HepG2 (cell line): Measurements from ENCODE around the gene TUT4. TPM values are rescaled to one million over a fixed set of nuclear protein-coding genes. Genes with fewer than 3 reads are reported as not detected.

Experiments used
- ATAC-seq: fragments of 200-7000 bp; cut with Tn5 transposase; 3 replicates; pipeline ENCODE4 v1.9.1; 2020; ENCODE audit warnings: mild to moderate bottlenecking, moderate library complexity
- BruUV-seq: library from RNA; stranded (reverse); fragments of 400-500 nt; replicated peaks from 2 replicates; lab custom pipeline; 2021; lab: Mats Ljungman, UMichigan
- CTCF ChIA-PET: fragments of 300-600 bp; formaldehyde crosslinking; extraction: SDS; loops from one replicate; lab custom pipeline; 2021; ENCODE audit warnings: low total read pairs, inconsistent platforms, low intra/inter-chr PET ratio; lab: Yijun Ruan, JAX
- POLR2A ChIA-PET: fragments of 350-600 bp; sonication (Branson Sonifier 250); formaldehyde crosslinking; loops from one replicate; lab custom pipeline; 2020; ENCODE audit warnings: antibody characterized with exemption, inconsistent platforms; lab: Yijun Ruan, JAX
- DNase-seq: peaks from one replicate; pipeline ENCODE4 v3.0.0-alpha.2; 2015; ENCODE audit warnings: low spot score
- FAIRE-seq: peaks from 3 replicates; lab custom pipeline; 2011; peaks lifted over from hg19 to GRCh38; lab: Jason Lieb, UNC
- H2AFZ ChIP-seq: one replicate; pipeline ENCODE4 v1.6.1; 2011; ENCODE audit warnings: low read length, inconsistent platforms
- H3K27ac ChIP-seq: fragments of 300-600 bp; 3 replicates; pipeline ENCODE4 v1.8.0; 2011; ENCODE audit warnings: mixed run types, mild to moderate bottlenecking, mixed read lengths, low read length, inconsistent platforms; ENCODE audit not compliant: insufficient read depth; ENCODE audit errors: extremely low read length
- H3K27me3 ChIP-seq, 2 experiments: fragments of 200-600 bp in 1 of 2; 2 replicates in 1 of 2; 3 replicates in 1 of 2; pipeline versions ENCODE4 v1.6.0 to v1.8.0; 2011; ENCODE audit warnings: low read length in 2 of 2, mild to moderate bottlenecking in 2 of 2, moderate library complexity in 2 of 2, inconsistent platforms in 1 of 2; ENCODE audit not compliant: insufficient read depth in 2 of 2, control insufficient read depth in 1 of 2
- H3K36me3 ChIP-seq, 2 experiments: fragments of 200-600 bp in 1 of 2; replicated peaks in 1 of 2; 2 replicates in 1 of 2; 3 replicates in 1 of 2; pipeline versions ENCODE4 v1.5.1 to v1.8.0; 2011; ENCODE audit warnings: low read length in 2 of 2, inconsistent platforms in 1 of 2; ENCODE audit not compliant: insufficient read depth in 2 of 2, control insufficient read depth in 1 of 2
- H3K4me1 ChIP-seq: 2 replicates; pipeline ENCODE4 v1.5.1; 2012; ENCODE audit warnings: low read length, inconsistent platforms; ENCODE audit not compliant: insufficient read depth
- H3K4me2 ChIP-seq: 2 replicates; pipeline ENCODE4 v1.6.0; 2011; ENCODE audit warnings: low read depth, low read length, inconsistent platforms
- H3K4me3 ChIP-seq, 3 experiments: fragments of 200-600 bp in 1 of 3; sonication (generic), shearing (Covaris generic) in 1 of 3; replicated peaks in 1 of 3; 2 replicates each; pipeline ENCODE4 v1.5.1; 2011 to 2016; ENCODE audit warnings: low read length in 3 of 3, inconsistent platforms in 2 of 3, low read depth in 2 of 3, mild to moderate bottlenecking in 2 of 3, control low read depth in 1 of 3, mixed read lengths in 1 of 3; ENCODE audit not compliant: insufficient read depth in 1 of 3
- H3K79me2 ChIP-seq: one replicate; pipeline ENCODE4 v1.6.1; 2011; ENCODE audit warnings: low read length, inconsistent platforms; ENCODE audit not compliant: insufficient read depth
- H3K9ac ChIP-seq: 2 replicates; pipeline ENCODE4 v1.6.0; 2011; ENCODE audit warnings: mild to moderate bottlenecking, low read depth, low read length, inconsistent platforms; ENCODE audit not compliant: insufficient read depth
- H3K9me3 ChIP-seq: 2 replicates; pipeline ENCODE4 v1.5.1; 2012; ENCODE audit warnings: mild to moderate bottlenecking, low read length
- H4K20me1 ChIP-seq: 2 replicates; pipeline ENCODE4 v1.6.0; 2011; ENCODE audit warnings: inconsistent platforms, mild to moderate bottlenecking, low read length, moderate library complexity; ENCODE audit not compliant: insufficient read depth
- HNRNPK ChIP-seq: fragments of 200-400 bp; formaldehyde crosslinking; IDR thresholded peaks from 2 replicates; pipeline ENCODE4 v1.6.1; 2018; ENCODE audit warnings: low read length, low read depth, moderate library complexity, mild to moderate bottlenecking; ENCODE audit not compliant: poor library complexity, severe bottlenecking
- KDM4B ChIP-seq: sonication (generic); formaldehyde crosslinking; IDR thresholded peaks from 2 replicates; pipeline ENCODE4 v1.4.0; 2020; ENCODE audit warnings: missing genetic modification reagents
- MAFF ChIP-seq: IDR thresholded peaks from 2 replicates; pipeline ENCODE4 v1.6.1; 2011; ENCODE audit warnings: low read depth, low read length, improper control_type of control experiment
- MAFK ChIP-seq, 2 experiments: IDR thresholded peaks in 1 of 2; conservative IDR thresholded peaks in 1 of 2; 2 replicates each; pipeline ENCODE4 v1.6.1; 2011; ENCODE audit warnings: improper control_type of control experiment in 2 of 2, low read length in 2 of 2
- ZNF816 ChIP-seq: sonication (generic); formaldehyde crosslinking; IDR thresholded peaks from 2 replicates; pipeline ENCODE4 v1.8.0; 2022; ENCODE audit warnings: missing genetic modification reagents, mild to moderate bottlenecking, borderline replicate concordance
- WGBS: methylation state at CpG from one replicate; pipeline ENCODE4 v1.1.6; 2017; ENCODE audit warnings: low lambda C conversion rate; 5-methylcytosine and 5-hydroxymethylcytosine counted together
- in situ Hi-C: cut with HindIII; loops from 2 replicates; pipeline ENCODE4 v1.10.0; 2017; ENCODE audit warnings: low pct_unique_long_range_greater_than_20kb; ENCODE audit not compliant: extremely low pct_ligation_motif_present
- intact Hi-C: fragments of 100-400 bp; cut with micrococcal nuclease; formaldehyde crosslinking; loops from one replicate; pipeline ENCODE4 v1.10.0; 2022; ENCODE audit not compliant: unreplicated experiment
- polyA plus RNA-seq, 8 experiments: library from polyadenylated mRNA; depleted of rRNA in 3 of 8; stranded (reverse) in 7 of 8; unstranded in 1 of 8; fragments of >200 nt; fragmentation: Illumina TruSeq in 4 of 8; extraction: Trizol in 4 of 8; gene quantifications; 2 replicates each; pipeline versions ENCODE4 v1.2.1 to v1.2.3, GENCODE V29; 2011 to 2016; ENCODE audit warnings: low read depth in 4 of 8, missing spikeins in 1 of 8, mixed read lengths in 1 of 8; ENCODE audit not compliant: insufficient read depth in 1 of 8
- total RNA-seq, 5 experiments: library from RNA; depleted of rRNA; stranded (reverse); fragments of >200 nt; fragmentation: Illumina TruSeq; extraction: Trizol; gene quantifications; 2 replicates each; pipeline ENCODE4 v1.2.3, GENCODE V29; 2016; ENCODE audit warnings: low read depth in 1 of 5
- TF ChIP-seq, protein P1 (sequence below): sonication (generic); formaldehyde crosslinking; IDR thresholded peaks from 2 replicates; pipeline ENCODE4 v1.5.0; 2020; ENCODE audit warnings: mild to moderate bottlenecking, missing genetic modification reagents, moderate library complexity

The TUT4 gene
- total and polyA plus RNA-seq, 2 of the 13 experiments (the other 11 are each of a cell fraction or from before 2014, with no cell fraction given) = 44.7 to 53.5 TPM

DNA sequence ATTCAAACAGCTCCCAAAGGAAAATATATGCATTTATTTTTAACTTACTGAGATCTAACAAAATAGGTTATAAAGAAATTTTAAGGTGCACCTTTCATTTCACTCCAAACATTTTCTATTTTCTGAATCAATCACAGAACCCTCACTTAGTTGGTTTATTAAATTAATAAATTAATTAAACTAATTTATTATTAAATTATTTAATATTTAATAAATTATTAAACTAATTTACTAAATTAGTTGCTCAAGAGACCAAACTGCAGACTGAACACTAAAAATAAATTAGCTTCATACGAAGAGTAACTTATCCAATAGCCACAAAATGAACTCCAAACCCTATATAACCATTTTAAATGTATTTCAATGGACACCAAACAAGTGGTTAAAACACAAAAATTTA, 80.5 kb downstream of the TUT4 start (continued):
- TF ChIP-seq, protein P1, sequence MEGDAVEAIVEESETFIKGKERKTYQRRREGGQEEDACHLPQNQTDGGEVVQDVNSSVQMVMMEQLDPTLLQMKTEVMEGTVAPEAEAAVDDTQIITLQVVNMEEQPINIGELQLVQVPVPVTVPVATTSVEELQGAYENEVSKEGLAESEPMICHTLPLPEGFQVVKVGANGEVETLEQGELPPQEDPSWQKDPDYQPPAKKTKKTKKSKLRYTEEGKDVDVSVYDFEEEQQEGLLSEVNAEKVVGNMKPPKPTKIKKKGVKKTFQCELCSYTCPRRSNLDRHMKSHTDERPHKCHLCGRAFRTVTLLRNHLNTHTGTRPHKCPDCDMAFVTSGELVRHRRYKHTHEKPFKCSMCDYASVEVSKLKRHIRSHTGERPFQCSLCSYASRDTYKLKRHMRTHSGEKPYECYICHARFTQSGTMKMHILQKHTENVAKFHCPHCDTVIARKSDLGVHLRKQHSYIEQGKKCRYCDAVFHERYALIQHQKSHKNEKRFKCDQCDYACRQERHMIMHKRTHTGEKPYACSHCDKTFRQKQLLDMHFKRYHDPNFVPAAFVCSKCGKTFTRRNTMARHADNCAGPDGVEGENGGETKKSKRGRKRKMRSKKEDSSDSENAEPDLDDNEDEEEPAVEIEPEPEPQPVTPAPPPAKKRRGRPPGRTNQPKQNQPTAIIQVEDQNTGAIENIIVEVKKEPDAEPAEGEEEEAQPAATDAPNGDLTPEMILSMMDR (CRISPR knock-in tag) = no peak

DNA sequence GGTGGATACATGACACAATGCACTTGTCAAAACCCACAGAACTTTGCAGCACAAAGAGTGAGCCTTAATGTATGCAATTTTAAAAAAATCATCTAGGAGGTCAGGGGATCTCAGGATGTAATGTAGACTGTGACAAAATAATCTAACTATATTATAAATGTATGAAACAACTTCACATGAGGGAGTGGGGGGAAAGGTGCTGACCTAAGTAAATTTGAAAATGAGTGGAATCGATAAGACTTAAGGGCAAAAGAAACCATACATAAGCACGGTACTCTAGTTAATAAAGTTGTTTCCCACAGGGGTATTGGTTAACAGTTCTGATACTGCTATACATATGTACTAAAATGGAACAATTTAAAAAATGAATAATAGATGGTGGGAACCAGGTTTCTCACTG, 83.8 kb downstream of the TUT4 start:
- Histone ChIP-seq H3K36me3 (peaks cover 0 to 6% of the 10 kb centered on the region in 2 experiments; a peak in 2 of 5 replicates), H3K4me3 (no peak overlapping the region), H3K79me2 (no peaks in the 10 kb centered on the region), H3K9me3 (no peaks in the 10 kb centered on the region), H4K20me1 (no peaks in the 10 kb centered on the region), H3K4me1 (peaks cover 32% of the 10 kb centered on the region), H3K27me3 (no peaks in the 10 kb centered on the region), H3K27ac (no peak overlapping the region), H3K9ac (no peak overlapping the region), H2AFZ (no peak overlapping the region), H3K4me2 (no peak overlapping the region)
- peak; percentile 54 to 85 for TF ChIP-seq MAFK (conservative IDR thresholded peaks at IDR 0.05 in 1 of 2, IDR thresholded peaks at IDR 0.05 in 1 of 2; ENCODE audit: low read length in 2 of 2)
- no peak for TF ChIP-seq HNRNPK
- TF ChIP-seq KDM4B (CRISPR knock-in tag) = no peak
- TF ChIP-seq MAFF = 0 out of 2 replicates have a peak, but pooled peaks have one; percentile 25
- no peak for TF ChIP-seq ZNF816
- FAIRE-seq (no peak), ATAC-seq (no peak), DNase-seq (no peak)
- no TSS peak for BruUV-seq
- POLR2A ChIA-PET = no interaction called here
- 100% methylated on average over 2 of the region's 2 CpGs for WGBS
- in situ Hi-C loops = no loop called here
- CTCF ChIA-PET = no interaction called here
- intact Hi-C loops = no loop called here
